Tibial nerve (tissue), 4 donors: ENCODE data around the gene NPAP1. TPM values are rescaled to one million over a fixed set of nuclear protein-coding genes. Genes with fewer than 3 reads are reported as not detected.
"Not testable (repeated sequence)": the region's sequence is repeated elsewhere in the genome, so short reads cannot be mapped to it uniquely, and the experiment has no call there.

Experiments
- DNase-seq, 2 donors: peaks; one replicate each; pipeline ENCODE4 v3.0.0-alpha.2; 2019; ENCODE audit warnings: low spot score in 2 of 2
- H3K27ac ChIP-seq, 4 donors: fragments of 200-600 bp; sonication (generic) in 3 of 4; one replicate each; pipeline ENCODE4 v1.5.1; 2017 to 2019; ENCODE audit warnings: mild to moderate bottlenecking in 1 of 4
- H3K27me3 ChIP-seq, 2 donors: fragments of 200-600 bp; sonication (generic) in 1 of 2; one replicate each; pipeline versions ENCODE4 v1.5.1 to v1.6.0; 2017 to 2019
- H3K36me3 ChIP-seq, 3 donors: fragments of 200-600 bp; sonication (generic); one replicate each; pipeline ENCODE4 v1.5.1; 2018 to 2019
- H3K4me1 ChIP-seq, 4 donors: fragments of 200-600 bp; sonication (generic) in 3 of 4; one replicate each; pipeline ENCODE4 v1.5.1; 2017 to 2019
- H3K4me3 ChIP-seq, 4 donors: fragments of 200-600 bp; sonication (generic) in 3 of 4; one replicate each; pipeline ENCODE4 v1.5.1; 2017 to 2019; ENCODE audit warnings: mild to moderate bottlenecking in 1 of 4, moderate library complexity in 1 of 4
- H3K9me3 ChIP-seq, 4 donors: fragments of 200-600 bp; sonication (generic) in 3 of 4; one replicate each; pipeline ENCODE4 v1.5.1; 2017 to 2019
- CTCF ChIP-seq, 5 experiments: fragments of 200-600 bp in 3 of 5; fragments of 450-650 bp in 2 of 5; sonication (generic) in 3 of 5; IDR thresholded peaks; one replicate each; pipeline ENCODE4 v1.5.1; 2016 to 2019; ENCODE audit warnings: antibody characterized with exemption in 5 of 5, mild to moderate bottlenecking in 3 of 5, moderate library complexity in 2 of 5
- EP300 ChIP-seq, 2 donors: sonication (generic); formaldehyde crosslinking; IDR thresholded peaks; one replicate each; pipeline ENCODE4 v1.6.1; 2017; ENCODE audit warnings: antibody characterized with exemption in 2 of 2, mild to moderate bottlenecking in 1 of 2
- POLR2A ChIP-seq, 2 donors: fragments of 450-650 bp; IDR thresholded peaks; one replicate each; pipeline ENCODE4 v1.6.1; 2017; ENCODE audit warnings: antibody characterized with exemption in 2 of 2, mild to moderate bottlenecking in 2 of 2, moderate library complexity in 2 of 2
- WGBS, 2 donors: methylation state at CpG; one replicate each; pipeline ENCODE4 v1.1.5; 2018; 5-methylcytosine and 5-hydroxymethylcytosine counted together
- total RNA-seq, 4 donors: library from RNA; depleted of rRNA; stranded (reverse); fragments of >200 nt; gene quantifications; one replicate each; pipeline ENCODE4 v1.1.0, GENCODE V29; 2016

NPAP1 gene, protein sequence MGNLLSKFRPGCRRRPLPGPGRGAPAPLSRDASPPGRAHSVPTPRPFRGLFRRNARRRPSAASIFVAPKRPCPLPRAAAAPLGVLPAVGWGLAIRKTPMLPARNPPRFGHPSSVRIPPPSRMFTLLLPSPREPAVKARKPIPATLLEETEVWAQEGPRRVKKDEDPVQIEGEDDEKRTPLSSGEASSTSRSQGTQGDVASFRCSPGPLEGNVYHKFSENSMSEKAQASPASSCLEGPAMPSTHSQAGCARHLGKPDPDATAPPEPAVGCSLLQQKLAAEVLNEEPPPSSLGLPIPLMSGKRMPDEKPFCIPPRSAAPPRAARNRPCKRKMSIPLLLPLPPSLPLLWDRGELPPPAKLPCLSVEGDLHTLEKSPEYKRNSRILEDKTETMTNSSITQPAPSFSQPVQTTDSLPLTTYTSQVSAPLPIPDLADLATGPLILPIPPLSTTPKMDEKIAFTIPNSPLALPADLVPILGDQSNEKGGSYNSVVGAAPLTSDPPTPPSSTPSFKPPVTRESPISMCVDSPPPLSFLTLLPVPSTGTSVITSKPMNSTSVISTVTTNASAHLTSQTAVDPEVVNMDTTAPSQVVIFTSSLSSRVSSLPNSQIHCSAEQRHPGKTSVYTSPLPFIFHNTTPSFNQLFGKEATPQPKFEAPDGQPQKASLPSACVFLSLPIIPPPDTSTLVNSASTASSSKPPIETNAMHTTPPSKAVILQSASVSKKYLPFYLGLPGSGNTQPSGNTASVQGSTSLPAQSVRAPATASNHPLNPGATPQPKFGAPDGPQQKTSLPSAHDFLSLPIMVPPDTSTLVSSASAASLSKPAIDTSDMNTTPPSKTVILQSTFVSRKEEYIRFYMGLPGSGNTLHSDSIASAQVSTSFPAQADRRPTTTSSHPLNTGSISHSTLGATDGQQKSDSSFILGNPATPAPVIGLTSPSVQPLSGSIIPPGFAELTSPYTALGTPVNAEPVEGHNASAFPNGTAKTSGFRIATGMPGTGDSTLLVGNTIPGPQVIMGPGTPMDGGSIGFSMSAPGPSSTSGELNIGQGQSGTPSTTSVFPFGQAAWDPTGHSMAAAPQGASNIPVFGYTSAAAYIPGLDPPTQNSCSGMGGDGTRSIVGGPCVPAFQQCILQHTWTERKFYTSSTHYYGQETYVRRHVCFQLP
- not detected for total RNA-seq

DNA sequence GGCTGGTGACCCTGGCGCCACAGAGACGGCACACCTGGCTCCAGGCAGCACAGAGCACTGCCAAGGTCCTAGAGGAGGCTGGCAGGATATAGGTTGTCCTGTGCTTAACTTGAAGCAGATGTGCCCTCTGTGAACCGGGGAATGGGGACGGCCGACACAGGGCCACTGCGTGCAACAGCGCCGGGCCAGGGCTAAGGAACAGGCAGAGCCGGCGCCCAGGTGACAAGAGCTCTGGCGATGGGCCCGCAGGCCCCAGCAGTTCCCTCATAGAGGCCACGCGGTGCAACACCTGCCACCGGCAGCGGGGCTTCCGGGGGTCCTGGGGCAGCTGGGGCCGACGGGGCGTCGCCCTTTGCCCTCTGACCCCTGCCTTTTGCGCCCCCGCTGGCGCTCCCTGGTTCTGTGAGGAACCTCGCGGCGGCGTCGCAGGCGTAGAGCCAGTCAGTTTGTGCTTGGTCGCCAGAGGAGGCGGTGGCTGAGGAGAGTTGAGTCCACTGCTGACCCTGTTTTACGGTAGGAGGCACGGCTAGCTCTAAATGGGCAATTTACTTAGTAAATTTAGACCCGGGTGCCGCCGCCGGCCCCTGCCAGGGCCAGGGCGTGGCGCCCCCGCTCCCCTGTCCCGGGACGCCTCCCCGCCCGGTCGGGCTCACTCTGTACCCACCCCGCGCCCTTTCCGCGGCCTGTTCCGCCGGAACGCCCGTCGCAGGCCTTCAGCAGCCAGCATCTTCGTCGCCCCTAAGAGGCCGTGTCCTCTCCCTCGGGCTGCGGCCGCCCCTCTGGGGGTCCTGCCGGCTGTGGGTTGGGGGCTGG, at the start of gene NPAP1:
Gene NPAP1, plus strand, starts transcription at position 444 of the 813 bp plus-strand sequence. Its CDS starts 93 bp downstream, at position 537.
- no peak for TF ChIP-seq CTCF (IDR thresholded peaks at IDR 0.05)
- no peak for TF ChIP-seq EP300 (IDR thresholded peaks at IDR 0.05)
- no peak for TF ChIP-seq POLR2A (IDR thresholded peaks at IDR 0.05)
- 91 to 93% methylated on average over 49 to 52 of the region's 62 CpGs for WGBS, 2 donors
- H3K9me3 ChIP-seq: peaks cover 0 to 38% (median 0%) of the 10 kb centered on the region in 4 donors

DNA sequence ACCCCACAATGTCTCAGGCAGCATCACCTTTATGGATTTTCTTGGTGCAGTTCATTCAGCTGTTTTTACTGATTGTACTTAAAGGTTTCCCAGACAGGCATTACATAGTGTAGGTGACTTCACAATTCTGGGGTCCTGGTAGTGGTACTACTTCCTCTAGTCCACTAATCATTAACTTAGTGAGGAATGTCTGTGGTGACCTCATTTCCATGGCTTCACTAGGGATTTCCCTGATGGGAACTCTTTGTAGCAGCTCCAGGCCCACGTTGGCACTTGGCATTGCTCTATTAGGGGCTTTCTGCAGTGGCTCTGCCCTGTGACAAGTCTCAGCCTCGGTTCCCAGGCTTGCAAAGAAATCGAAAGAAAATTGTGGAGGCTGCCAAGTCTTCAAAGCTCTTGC, 48.1 kb upstream of the NPAP1 start:
- 69 to 71% methylated on average over 3 of the region's 3 CpGs for WGBS, 2 donors
- Histone ChIP-seq H3K4me3 (no peak overlapping the region), H3K27me3 (no peaks in the 10 kb centered on the region), H3K9me3 (peaks cover 0 to 25% (median 2%) of the 10 kb centered on the region in 4 donors), H3K27ac (no peak overlapping the region), H3K4me1 (no peaks in the 10 kb centered on the region), H3K36me3 (no peaks in the 10 kb centered on the region)
- no peak for TF ChIP-seq EP300 (IDR thresholded peaks at IDR 0.05)
- no peak for TF ChIP-seq POLR2A (IDR thresholded peaks at IDR 0.05)
- no peak for TF ChIP-seq CTCF (IDR thresholded peaks at IDR 0.05)
- DNase-seq: no peak

More for the DNA sequence above, at the start of gene NPAP1:
- Histone ChIP-seq H3K36me3 (no peaks in the 10 kb centered on the region), H3K27ac (no peak within 1 kb of the TSS), H3K27me3 (no peaks in the 10 kb centered on the region), H3K4me3 (no peak within 1 kb of the TSS), H3K4me1 (no peaks in the 10 kb centered on the region)
- no peak for DNase-seq

- TF ChIP-seq POLR2A (IDR thresholded peaks at IDR 0.05) (no peak), CTCF (IDR thresholded peaks at IDR 0.05) (no peak), EP300 (IDR thresholded peaks at IDR 0.05) (no peak)
- WGBS, 2 donors: 89 to 91% methylated on average over 4 of the region's 4 CpGs
- Histone ChIP-seq H3K4me3 (no peak overlapping the region), H3K4me1 (no peaks in the 10 kb centered on the region), H3K27ac (no peak overlapping the region), H3K36me3 (no peaks in the 10 kb centered on the region), H3K9me3 (peaks cover 0 to 31% (median 6%) of the 10 kb centered on the region in 4 donors), H3K27me3 (no peaks in the 10 kb centered on the region)
- no peak for DNase-seq
Measured at GRCh38 chr15:24633082-24633481, 42.5 kb upstream of the NPAP1 start.

DNA sequence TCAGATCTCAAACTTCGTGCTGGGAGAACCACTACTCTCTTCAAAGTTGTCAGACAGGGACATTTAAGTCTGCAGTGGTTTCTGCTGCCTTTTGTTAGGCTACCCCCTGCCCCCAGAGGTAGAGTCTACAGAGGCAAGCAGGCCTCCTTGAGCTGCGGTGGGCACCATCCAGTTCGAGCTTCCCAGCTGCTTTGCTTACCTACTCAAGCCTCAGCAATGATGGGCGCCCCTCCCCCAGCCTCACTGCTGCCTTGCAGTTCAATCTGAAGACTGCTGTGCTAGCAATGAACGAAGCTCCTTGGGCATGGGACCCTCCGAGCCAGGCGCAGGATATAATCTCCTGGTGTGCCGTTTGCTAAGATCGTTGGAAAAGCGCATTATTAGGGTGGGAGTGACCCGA, 36.2 kb upstream of the NPAP1 start:
- H3K4me3 ChIP-seq, H3K9me3 ChIP-seq, H3K27me3 ChIP-seq, H3K27ac ChIP-seq, DNase-seq, H3K4me1 ChIP-seq, H3K36me3 ChIP-seq: not testable (repeated sequence)
- 85 to 87% methylated on average over 11 of the region's 11 CpGs for WGBS, 2 donors

DNA sequence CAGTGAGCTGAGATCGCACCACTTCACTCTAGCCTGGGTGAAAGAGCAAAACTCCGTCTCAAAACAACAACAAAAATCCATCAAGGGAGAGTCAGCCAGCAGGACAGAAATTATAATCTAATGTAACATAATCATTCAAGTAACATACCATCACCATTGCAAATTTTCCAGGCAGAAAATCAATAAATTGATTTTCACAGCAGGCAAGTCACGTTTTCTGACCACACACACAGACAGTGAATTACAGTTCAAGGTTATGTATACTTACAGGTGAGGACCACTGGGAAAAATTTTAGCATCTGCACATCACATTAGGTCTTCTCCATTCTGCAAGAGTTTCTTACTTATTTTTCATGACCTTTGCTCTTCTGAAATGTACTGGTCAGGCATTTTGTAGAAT, 29.9 kb upstream of the NPAP1 start:
- no peak for DNase-seq
- TF ChIP-seq CTCF (IDR thresholded peaks at IDR 0.05) (no peak), EP300 (IDR thresholded peaks at IDR 0.05) (no peak), POLR2A (IDR thresholded peaks at IDR 0.05) (no peak)
- Histone ChIP-seq H3K4me3 (no peak overlapping the region), H3K36me3 (no peaks in the 10 kb centered on the region), H3K4me1 (no peaks in the 10 kb centered on the region), H3K27ac (no peak overlapping the region), H3K27me3 (no peaks in the 10 kb centered on the region), H3K9me3 (no peaks in the 10 kb centered on the region)
- WGBS, 2 donors: 64 to 65% methylated on average over 3 of the region's 3 CpGs
